A549 treated with GW870086 at 1 μM for 4 hours (cell line): ENCODE measurements around the gene PTPRS. TPM values are rescaled to one million over a fixed set of nuclear protein-coding genes. Genes with fewer than 3 reads are reported as not detected.

Experiments used
- total RNA-seq: library from RNA; stranded (reverse); fragments of 200-300 nt; extraction: Qiagen RNA extraction; gene quantifications from 5 replicates; pipeline ENCODE4 v1.2.3, GENCODE V29; 2022; ENCODE audit warnings: low read depth

PTPRS gene
- total RNA-seq, result 18.3 to 30.1 TPM (median 26.8 TPM) in 5 replicates

DNA sequence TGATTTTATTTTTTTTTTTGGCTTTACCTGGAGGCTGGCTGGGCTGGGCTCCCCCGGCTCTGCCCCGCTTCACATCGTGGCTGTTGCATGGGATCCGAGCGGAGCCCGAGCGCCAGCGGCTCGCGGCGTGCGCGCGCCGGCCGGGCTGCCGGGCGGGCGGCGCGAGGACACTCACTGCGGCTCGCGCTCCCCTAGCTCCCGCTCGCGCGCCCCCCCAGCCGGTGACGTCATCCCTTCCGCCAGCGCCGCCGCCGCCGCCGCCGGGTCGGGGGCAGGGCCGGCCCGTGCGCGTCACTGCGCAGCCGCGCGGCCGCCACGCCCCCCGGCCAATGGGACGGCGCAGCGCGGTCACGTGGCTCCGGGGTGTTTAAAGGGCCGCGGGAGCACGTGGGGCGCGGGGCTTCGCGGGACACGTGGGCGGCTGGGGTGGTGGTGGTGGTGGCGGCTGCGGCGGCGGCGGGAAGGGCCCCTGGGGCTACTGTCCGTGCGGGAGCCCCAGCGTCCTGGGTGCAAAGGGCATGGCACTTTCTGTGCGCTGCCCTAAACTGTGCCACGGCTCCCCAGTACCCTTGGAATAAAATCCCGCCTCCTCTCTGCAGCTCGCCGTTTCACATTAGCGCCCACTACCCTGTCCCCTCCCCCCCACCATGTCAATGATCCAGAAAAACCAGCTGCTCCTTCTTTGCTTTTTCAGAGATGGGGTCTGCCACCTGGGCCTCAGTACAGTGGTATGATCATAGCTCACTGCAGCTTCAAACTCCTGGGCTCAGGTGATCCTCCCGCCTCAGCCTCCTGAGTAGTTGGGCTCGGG is at the start of gene PTPRS:
PTPRS (minus strand) TSS at position 176 of the 811 bp plus-strand sequence. CDS start 54,672 bp downstream, outside the sequence.

Other genes starting within 250 kb of the PTPRS start
- not detected in 5 replicates for gene ZNRF4, start 114.6 kb upstream of the PTPRS start, total RNA-seq
- gene TINCR, start 227.1 kb upstream of the PTPRS start, total RNA-seq, result 2.0 to 3.9 TPM (median 2.3 TPM) in 5 replicates